ENCODE data around the gene TMEM209.

DNA sequence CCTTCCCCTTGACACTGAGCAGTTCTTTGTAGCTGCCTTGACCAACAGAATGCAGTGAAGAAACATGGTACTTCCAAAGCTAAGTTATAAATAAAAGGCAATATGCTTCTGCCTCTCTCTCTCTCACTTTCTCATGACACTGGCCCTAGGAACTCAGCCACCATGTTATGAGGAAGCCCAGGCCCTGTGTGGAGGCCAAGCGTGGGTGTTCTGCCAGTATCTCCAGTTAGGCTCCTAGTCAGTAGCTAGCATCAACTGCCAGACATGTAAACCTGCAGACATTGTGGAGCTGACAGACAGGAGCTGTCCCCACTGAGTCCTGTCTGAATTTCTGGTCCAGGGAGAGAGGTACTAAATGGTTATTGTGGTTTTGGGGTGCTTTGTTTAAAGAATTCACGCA is 45.2 kb downstream of the TMEM209 start:
- TF ChIP-seq, protein P1, sequence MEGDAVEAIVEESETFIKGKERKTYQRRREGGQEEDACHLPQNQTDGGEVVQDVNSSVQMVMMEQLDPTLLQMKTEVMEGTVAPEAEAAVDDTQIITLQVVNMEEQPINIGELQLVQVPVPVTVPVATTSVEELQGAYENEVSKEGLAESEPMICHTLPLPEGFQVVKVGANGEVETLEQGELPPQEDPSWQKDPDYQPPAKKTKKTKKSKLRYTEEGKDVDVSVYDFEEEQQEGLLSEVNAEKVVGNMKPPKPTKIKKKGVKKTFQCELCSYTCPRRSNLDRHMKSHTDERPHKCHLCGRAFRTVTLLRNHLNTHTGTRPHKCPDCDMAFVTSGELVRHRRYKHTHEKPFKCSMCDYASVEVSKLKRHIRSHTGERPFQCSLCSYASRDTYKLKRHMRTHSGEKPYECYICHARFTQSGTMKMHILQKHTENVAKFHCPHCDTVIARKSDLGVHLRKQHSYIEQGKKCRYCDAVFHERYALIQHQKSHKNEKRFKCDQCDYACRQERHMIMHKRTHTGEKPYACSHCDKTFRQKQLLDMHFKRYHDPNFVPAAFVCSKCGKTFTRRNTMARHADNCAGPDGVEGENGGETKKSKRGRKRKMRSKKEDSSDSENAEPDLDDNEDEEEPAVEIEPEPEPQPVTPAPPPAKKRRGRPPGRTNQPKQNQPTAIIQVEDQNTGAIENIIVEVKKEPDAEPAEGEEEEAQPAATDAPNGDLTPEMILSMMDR (IDR thresholded peaks at IDR 0.05; ENCODE audit: poor library complexity, severe bottlenecking), result no peak
- TF ChIP-seq TAF1 (IDR thresholded peaks at IDR 0.05; ENCODE audit: low read depth) (no peak), EZH2 (IDR thresholded peaks at IDR 0.05; ENCODE audit: borderline replicate concordance, insufficient read depth, low read length, poor library complexity, severe bottlenecking) (no peak), SMC3 (conservative IDR thresholded peaks at IDR 0.05; ENCODE audit: poor library complexity) (no peak)
- TF ChIP-seq, protein P2, sequence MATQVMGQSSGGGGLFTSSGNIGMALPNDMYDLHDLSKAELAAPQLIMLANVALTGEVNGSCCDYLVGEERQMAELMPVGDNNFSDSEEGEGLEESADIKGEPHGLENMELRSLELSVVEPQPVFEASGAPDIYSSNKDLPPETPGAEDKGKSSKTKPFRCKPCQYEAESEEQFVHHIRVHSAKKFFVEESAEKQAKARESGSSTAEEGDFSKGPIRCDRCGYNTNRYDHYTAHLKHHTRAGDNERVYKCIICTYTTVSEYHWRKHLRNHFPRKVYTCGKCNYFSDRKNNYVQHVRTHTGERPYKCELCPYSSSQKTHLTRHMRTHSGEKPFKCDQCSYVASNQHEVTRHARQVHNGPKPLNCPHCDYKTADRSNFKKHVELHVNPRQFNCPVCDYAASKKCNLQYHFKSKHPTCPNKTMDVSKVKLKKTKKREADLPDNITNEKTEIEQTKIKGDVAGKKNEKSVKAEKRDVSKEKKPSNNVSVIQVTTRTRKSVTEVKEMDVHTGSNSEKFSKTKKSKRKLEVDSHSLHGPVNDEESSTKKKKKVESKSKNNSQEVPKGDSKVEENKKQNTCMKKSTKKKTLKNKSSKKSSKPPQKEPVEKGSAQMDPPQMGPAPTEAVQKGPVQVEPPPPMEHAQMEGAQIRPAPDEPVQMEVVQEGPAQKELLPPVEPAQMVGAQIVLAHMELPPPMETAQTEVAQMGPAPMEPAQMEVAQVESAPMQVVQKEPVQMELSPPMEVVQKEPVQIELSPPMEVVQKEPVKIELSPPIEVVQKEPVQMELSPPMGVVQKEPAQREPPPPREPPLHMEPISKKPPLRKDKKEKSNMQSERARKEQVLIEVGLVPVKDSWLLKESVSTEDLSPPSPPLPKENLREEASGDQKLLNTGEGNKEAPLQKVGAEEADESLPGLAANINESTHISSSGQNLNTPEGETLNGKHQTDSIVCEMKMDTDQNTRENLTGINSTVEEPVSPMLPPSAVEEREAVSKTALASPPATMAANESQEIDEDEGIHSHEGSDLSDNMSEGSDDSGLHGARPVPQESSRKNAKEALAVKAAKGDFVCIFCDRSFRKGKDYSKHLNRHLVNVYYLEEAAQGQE (IDR thresholded peaks at IDR 0.05; ENCODE audit: borderline replicate concordance), result no peak
